ENCODE results near the gene TMEM170B.

TMEM170B gene

DNA sequence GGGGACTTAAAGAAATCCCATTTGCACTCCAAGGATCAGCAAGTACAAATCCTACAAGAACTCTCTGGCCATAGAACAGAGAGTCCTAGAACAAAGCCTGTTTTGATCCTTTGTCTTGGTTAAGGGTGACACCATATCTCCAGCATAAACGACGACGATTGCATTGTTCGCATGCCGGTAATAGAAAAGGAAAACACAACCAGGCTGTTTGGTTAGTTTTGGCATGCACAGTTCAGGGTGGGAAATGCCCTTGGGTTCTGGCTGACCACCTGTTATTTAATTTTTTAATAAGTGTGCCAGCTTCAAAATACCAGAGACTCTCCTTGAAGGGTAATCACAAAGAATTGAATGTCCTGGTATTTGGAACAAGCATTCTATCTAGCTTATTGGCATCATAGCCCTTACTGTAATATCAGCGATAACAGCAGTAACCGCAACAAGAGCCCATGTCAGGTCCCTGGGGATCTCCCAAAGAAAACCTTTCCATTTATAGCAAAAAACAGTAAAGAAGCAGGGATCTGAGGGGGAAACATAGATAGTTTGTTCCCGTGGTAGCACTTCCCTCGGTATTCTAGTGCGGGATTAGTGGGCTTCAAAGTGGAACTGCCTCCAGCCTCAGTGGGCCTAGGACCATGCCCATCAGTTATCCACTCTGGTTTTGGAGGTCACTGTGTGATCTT lies 77.1 kb downstream of the TMEM170B start:
- no peak for DNase-seq (ENCODE audit: low read depth, low spot score)

DNA sequence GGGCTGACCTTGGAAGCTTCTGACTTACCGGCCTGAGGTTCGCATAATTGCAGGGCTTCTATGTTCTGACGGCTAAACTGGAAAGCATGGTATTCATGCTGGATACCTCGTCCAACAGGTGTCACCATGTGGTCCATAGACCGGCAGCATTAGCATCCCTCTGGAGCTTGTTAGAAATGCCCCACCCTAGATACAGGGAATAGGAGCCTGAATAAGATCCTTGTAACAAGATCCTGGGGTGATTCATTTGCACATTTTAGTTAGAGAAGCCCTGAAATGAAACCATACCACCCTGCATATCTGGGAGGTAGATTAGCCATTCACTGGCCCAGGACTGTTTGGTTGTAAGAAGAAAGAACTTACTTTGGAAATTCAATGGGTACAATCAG lies 77.7 kb downstream of the TMEM170B start:
- DNase-seq (ENCODE audit: low read depth, low spot score): no peak

DNA sequence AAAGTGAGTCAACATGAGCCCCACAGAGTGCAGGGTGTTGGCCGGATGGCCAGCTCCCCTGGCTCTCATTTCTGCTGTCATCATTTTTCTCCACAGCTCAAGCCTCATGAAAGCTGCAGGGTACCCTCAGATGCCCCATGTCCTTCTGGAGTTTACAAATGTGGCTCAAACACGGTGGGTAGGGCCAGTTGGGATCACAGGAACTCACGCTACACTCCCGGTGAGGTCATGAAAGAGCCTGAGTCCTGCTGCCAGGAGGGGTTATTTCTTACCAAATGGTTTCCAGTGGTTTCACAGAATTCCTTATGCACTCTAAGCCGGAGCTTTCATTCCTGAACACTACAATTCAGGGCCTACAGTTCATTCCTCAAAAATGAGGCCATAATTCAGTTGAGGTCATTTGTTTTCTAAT lies 78.7 kb downstream of the TMEM170B start:
- peak; percentile 87 for DNase-seq (ENCODE audit: low read depth, low spot score)

DNA sequence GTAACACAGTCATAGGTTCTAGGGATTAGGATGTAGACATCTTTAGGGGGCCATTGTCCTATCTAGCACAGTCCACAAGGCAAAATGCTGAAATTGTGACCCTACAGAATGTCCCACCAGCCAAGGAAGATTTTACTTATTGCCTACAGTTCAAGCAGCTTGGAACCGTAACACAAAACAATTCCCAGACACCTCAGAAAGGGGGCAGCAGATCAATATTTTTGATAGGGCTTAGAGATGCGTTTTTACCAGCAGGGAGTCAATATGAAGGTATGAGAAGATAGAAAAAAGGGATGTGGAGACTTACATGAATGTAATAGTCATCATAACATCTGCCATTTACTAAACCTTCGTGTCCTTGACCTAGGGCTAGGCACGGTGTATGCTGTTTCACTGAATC lies 81.0 kb downstream of the TMEM170B start:
- DNase-seq (ENCODE audit: low read depth, low spot score): no peak

- no peak for DNase-seq (ENCODE audit: low read depth, low spot score)
These were observed 83.6 kb downstream of the TMEM170B start for GRCh38 chr6:11621119-11621518.

DNA sequence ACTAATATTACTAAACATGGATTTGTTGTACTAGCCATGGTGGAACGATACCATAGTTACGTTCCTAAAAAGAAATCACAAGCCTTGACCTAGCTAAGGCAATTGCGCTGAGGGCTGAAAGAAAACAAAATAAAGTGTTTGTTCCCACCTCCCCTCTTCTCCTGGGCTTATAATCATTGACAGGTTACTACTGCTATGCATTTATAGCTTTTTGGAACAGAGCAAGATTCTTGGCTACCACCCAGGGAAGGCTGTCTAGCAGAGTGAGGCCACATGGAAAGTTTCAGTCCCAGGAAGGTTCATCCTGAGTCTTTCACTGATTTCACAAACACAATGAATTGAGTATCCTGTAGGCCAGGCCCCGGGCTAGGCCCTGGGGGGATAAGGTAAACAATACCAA lies 84.6 kb downstream of the TMEM170B start:
- no peak for DNase-seq (ENCODE audit: low read depth, low spot score)

DNA sequence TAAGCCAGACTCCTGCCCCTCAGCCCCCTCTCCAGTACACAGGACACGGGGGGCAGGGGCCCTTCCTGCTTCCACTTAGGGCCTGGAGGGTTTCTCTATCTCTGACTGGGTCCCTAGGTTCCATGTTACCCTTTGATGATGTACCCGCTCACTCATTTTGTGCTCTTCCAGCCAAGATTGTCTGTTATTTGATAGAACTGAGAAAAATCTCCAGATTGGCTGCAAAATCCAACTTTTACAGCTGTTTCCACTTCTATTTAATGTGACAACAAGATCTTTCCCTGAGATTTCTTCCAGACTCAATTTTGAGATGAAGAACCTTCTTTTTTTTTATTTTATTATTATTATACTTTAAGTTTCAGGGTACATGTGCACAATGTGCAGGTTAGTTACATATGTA lies 85.7 kb downstream of the TMEM170B start:
- DNase-seq (ENCODE audit: low read depth, low spot score): no peak

DNA sequence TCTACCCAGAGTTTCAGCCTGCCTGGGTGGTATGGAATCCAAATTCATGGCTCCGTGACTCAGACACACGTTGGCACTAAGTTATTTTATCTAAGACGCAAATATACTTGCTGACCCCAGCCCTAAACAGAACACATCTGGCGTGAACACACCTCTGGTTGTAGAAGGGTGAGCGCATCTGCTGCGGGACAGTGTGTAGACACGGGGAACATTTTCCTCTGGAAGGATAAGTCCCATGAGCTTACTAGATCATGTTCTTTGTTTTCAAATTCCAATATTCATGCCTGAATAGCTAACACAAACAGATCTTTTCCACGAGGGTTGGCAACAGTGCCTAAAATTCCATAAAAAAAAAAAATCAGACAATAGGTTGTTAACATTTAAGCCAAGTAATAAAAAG lies 87.8 kb downstream of the TMEM170B start:
- DNase-seq (ENCODE audit: low read depth, low spot score): no peak

- no peak for DNase-seq (ENCODE audit: low read depth, low spot score)
These were observed 88.8 kb downstream of the TMEM170B start for GRCh38 chr6:11626356-11626755.

DNA sequence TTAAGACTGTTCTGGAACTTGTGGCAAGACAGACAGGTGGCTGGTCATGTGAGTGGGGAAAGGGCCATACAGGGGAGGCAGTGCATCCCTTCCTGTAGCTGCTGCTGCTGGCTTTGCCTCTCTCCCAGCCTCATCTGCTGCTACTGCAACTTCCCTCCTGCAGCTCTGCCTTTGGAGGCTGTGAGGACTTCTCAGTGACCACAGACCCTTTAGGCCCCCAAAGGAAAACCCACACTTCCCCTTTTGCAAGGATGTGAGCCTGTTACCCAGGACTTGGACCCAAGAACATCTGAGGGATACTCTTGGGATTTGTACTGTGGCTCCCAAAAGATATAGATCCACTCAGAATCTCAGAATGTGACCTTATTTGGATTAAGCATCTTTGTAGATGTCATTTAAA lies 91.0 kb downstream of the TMEM170B start:
- DNase-seq (ENCODE audit: low read depth, low spot score): no peak

GRCh38 chr6:11631008-11631407 lies 93.5 kb downstream of the TMEM170B start:
- DNase-seq (ENCODE audit: low read depth, low spot score): no peak

DNA sequence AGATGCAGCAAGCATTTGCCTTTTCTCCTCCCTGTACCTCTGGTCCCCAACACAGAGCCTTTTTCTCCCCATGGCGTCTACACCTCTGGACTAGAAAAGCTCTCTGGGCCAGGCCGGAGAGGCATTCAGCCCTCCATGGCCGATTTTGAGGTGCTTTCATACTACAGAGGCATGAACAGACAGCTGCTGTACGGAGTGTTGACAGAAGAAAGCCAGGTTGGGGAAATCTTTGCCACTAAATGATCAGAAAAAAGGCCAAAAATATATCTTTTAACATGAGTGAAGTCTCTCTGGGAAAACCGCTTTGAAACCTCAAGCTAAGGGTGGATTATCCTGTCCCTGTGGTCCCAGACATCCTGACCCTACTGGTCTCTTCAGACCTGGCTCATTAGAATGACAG lies 94.0 kb downstream of the TMEM170B start:
- DNase-seq (ENCODE audit: low read depth, low spot score): no peak

GRCh38 chr6:11632231-11632630 lies 94.7 kb downstream of the TMEM170B start:
- no peak for DNase-seq (ENCODE audit: low read depth, low spot score)

- no peak for DNase-seq (ENCODE audit: low read depth, low spot score)
These were observed 95.4 kb downstream of the TMEM170B start for GRCh38 chr6:11632795-11633511.
